GDM1 (cell line): ENCODE data around the gene EPHB3.
"Not testable (repeated sequence)": the region's sequence is repeated elsewhere in the genome, so short reads cannot be mapped to it uniquely, and the experiment has no call there.

ENCODE experiments used
- DNase-seq: peaks from one replicate; lab custom pipeline; 2025; lab: John Stamatoyannopoulos, UW

Gene EPHB3

GRCh38 chr3:184600685-184601377, 39.2 kb downstream of the EPHB3 start:
- DNase-seq = no peak

- no peak for DNase-seq
These were observed 40.2 kb downstream of the EPHB3 start for GRCh38 chr3:184601576-184602371.

GRCh38 chr3:184602372-184603150, 41.0 kb downstream of the EPHB3 start:
- DNase-seq = no peak

GRCh38 chr3:184603151-184604030, 41.8 kb downstream of the EPHB3 start:
- DNase-seq = no peak

- no peak for DNase-seq
These were observed 42.5 kb downstream of the EPHB3 start for GRCh38 chr3:184604039-184604601.

GRCh38 chr3:184604615-184605290, 43.2 kb downstream of the EPHB3 start:
- no peak for DNase-seq

GRCh38 chr3:184608209-184608608, 46.6 kb downstream of the EPHB3 start:
- no peak for DNase-seq

- no peak for DNase-seq
These were observed 48.1 kb downstream of the EPHB3 start for GRCh38 chr3:184609476-184610244.

GRCh38 chr3:184610245-184610871, 48.8 kb downstream of the EPHB3 start:
- DNase-seq = no peak

- no peak for DNase-seq
These were observed 50.2 kb downstream of the EPHB3 start for GRCh38 chr3:184611607-184612281.

GRCh38 chr3:184615396-184615795, 53.8 kb downstream of the EPHB3 start:
- DNase-seq = no peak

- no peak for DNase-seq
These were observed 54.9 kb downstream of the EPHB3 start for GRCh38 chr3:184616436-184616835.

- DNase-seq = not testable (repeated sequence)
These were observed 55.7 kb downstream of the EPHB3 start for GRCh38 chr3:184617306-184617705.

- DNase-seq = no peak
These were observed 57.2 kb downstream of the EPHB3 start for GRCh38 chr3:184618811-184619210.

- DNase-seq = peak; percentile 30
These were observed 57.8 kb downstream of the EPHB3 start for GRCh38 chr3:184619369-184619768.

GRCh38 chr3:184619787-184620430, 58.3 kb downstream of the EPHB3 start:
- no peak for DNase-seq

GRCh38 chr3:184620475-184621119, 59.0 kb downstream of the EPHB3 start:
- DNase-seq = no peak

GRCh38 chr3:184622156-184622555, 60.6 kb downstream of the EPHB3 start:
- DNase-seq = not testable (repeated sequence)
